ENCODE data around the gene ZNF516. TPM values are rescaled to one million over a fixed set of nuclear protein-coding genes. Genes with fewer than 3 reads are reported as not detected.

The ZNF516 gene
- total and polyA plus RNA-seq, 10 of the 15 experiments (the other 5 are each of a cell fraction or from before 2014, with no cell fraction given): 2.0 to 32.0 (median 8.3) TPM

- ChIA-PET CTCF (interaction anchor here (0.7 to 1.7 kb wide), 7 partner anchors 11 to 259 kb away, joined by 3 to 4 read pairs (median 3); no protein-coding TSS in a partner anchor), POLR2A (interaction anchor here (0.9 kb wide), 1 partner anchor 31 kb away, joined by 3 read pairs; no protein-coding TSS in a partner anchor), RAD21 (ENCODE audit: unreplicated experiment) (interaction anchor here (0.6 to 1.4 kb wide), 5 partner anchors 23 to 521 kb away, joined by 3 to 5 read pairs (median 3); no protein-coding TSS in a partner anchor), SMC1A (ENCODE audit: uncharacterized antibody, unreplicated experiment) (interaction anchor here (0.6 to 2.5 kb wide), 7 partner anchors 24 to 1952 kb away, joined by 3 to 5 read pairs (median 4); no protein-coding TSS in a partner anchor)
- H3K27ac ChIP-seq (ENCODE audit: control insufficient read depth, insufficient read depth): peak overlapping the region; percentile 81
- H2AFZ ChIP-seq (ENCODE audit: control insufficient read depth, low read depth, low read length): peak overlapping the region; percentile 72
- peak; percentile 73 for ATAC-seq
- peaks cover 75% of the 10 kb centered on the region for H3K79me2 ChIP-seq (ENCODE audit: control insufficient read depth, insufficient read depth, low read length)
- H3K36me3 ChIP-seq (ENCODE audit: control insufficient read depth in 2 of 2, insufficient read depth in 2 of 2, low read length in 1 of 2): peaks cover 0 to 2% of the 10 kb centered on the region in 2 experiments; a peak in 1 of 4 replicates
- in situ Hi-C loops (cut with MboI): no loop called here
- intact Hi-C loops (cut with micrococcal nuclease; ENCODE audit: unreplicated experiment): no loop called here
- 12% methylated on average over 35 of the region's 35 CpGs for WGBS (ENCODE audit: insufficient coverage, insufficient replicate concordance, low lambda C conversion rate, missing lambda C conversion rate)
- peak; percentile 37 for DNase-seq (ENCODE audit: low read depth, low spot score)
- FAIRE-seq: peak; percentile 73
- no peaks in the 10 kb centered on the region; the same call in 2 of the 3 replicates for H3K9me3 ChIP-seq (replicated peaks; ENCODE audit: control insufficient read depth, insufficient read depth, low read length)
- peaks cover 23% of the 10 kb centered on the region for H3K4me1 ChIP-seq (ENCODE audit: control insufficient read depth, insufficient read depth, low read length)
- H3K4me3 ChIP-seq: peak overlapping the region; percentile 80
- peak overlapping the region; percentile 77 for H3K9ac ChIP-seq (ENCODE audit: control insufficient read depth, insufficient read depth, low read length)
- no peaks in the 10 kb centered on the region for H3K27me3 ChIP-seq (replicated peaks in 1 of 2; ENCODE audit: control insufficient read depth in 2 of 2, insufficient read depth in 2 of 2, low read length in 1 of 2)
- peaks cover 4% of the 10 kb centered on the region; the same call in 1 of the 2 replicates for H4K20me1 ChIP-seq (ENCODE audit: control insufficient read depth, insufficient read depth)
- H3K4me2 ChIP-seq (ENCODE audit: control insufficient read depth, insufficient read depth): peak overlapping the region; percentile 97
- no TSS peak for BruUV-seq (replicated peaks)
- TF ChIP-seq MAX (IDR thresholded peaks at IDR 0.05; ENCODE audit: low read depth, low read length) (0 out of 2 replicates have a peak, but pooled peaks have one; percentile 9), GABPA (IDR thresholded peaks at IDR 0.05; ENCODE audit: low read depth) (0 out of 2 replicates have a peak, but pooled peaks have one; percentile 29), HSF1 (IDR thresholded peaks at IDR 0.05; ENCODE audit: low read depth, low read length) (no peak), YY1 (IDR thresholded peaks at IDR 0.05; ENCODE audit: low read depth, low read length) (peak; percentile 38; the same call in 1 of the 2 replicates), EED (IDR thresholded peaks at IDR 0.05; ENCODE audit: low read depth) (peak; percentile 92), IKZF2 (IDR thresholded peaks at IDR 0.05) (peak; percentile 65 to 71), TBL1XR1 (IDR thresholded peaks at IDR 0.05; ENCODE audit: low read depth, low read length) (0 out of 2 replicates have a peak, but pooled peaks have one; percentile 32), MEF2B (IDR thresholded peaks at IDR 0.05; ENCODE audit: partially characterized antibody, poor library complexity, severe bottlenecking) (peak; percentile 15), IKZF1 (conservative IDR thresholded peaks at IDR 0.05) (peak; percentile 66), EGR1 (IDR thresholded peaks at IDR 0.05; ENCODE audit: borderline replicate concordance in 1 of 2, low read depth in 2 of 2, low read length in 2 of 2) (peak in 1 of 2 experiments; percentile 41; a peak in 2 of 3 replicates), MXI1 (IDR thresholded peaks at IDR 0.05; ENCODE audit: low read depth, low read length) (0 out of 2 replicates have a peak, but pooled peaks have one; percentile 45), BHLHE40 (IDR thresholded peaks at IDR 0.05; ENCODE audit: borderline replicate concordance in 1 of 2, low read depth in 2 of 2, low read length in 1 of 2) (0 out of 4 replicates have a peak, but pooled peaks of 1 of the 2 experiments have one; percentile 5), MYC (IDR thresholded peaks at IDR 0.05; ENCODE audit: insufficient read depth, insufficient read length, insufficient replicate concordance, low read length, severe bottlenecking) (peak; percentile 29), BMI1 (IDR thresholded peaks at IDR 0.05; ENCODE audit: borderline replicate concordance) (no peak), SPI1 (IDR thresholded peaks at IDR 0.05; ENCODE audit: borderline replicate concordance, insufficient read depth, low read depth, low read length) (no peak), SRF (IDR thresholded peaks at IDR 0.05; ENCODE audit: low read depth in 2 of 2, low read length in 2 of 2) (peak; percentile 31 to 75; a peak in 1 of 4 replicates)
- TF ChIP-seq, protein P1, sequence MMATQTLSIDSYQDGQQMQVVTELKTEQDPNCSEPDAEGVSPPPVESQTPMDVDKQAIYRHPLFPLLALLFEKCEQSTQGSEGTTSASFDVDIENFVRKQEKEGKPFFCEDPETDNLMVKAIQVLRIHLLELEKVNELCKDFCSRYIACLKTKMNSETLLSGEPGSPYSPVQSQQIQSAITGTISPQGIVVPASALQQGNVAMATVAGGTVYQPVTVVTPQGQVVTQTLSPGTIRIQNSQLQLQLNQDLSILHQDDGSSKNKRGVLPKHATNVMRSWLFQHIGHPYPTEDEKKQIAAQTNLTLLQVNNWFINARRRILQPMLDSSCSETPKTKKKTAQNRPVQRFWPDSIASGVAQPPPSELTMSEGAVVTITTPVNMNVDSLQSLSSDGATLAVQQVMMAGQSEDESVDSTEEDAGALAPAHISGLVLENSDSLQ (IDR thresholded peaks at IDR 0.05): 0 out of 2 replicates have a peak, but pooled peaks have one; percentile 7
Measured at GRCh38 chr18:76450452-76451395, 44.3 kb downstream of the ZNF516 start.

All from GM12878 (cell line).